K562 (cell line): ENCODE data around the gene ZFP36. TPM values are rescaled to one million over a fixed set of nuclear protein-coding genes. Genes with fewer than 3 reads are reported as not detected.

Experiments used
- ASH1L ChIP-seq: fragments of 450-650 bp; IDR thresholded peaks from 2 replicates; pipeline ENCODE4 v1.6.1; 2018; ENCODE audit warnings: borderline replicate concordance, mild to moderate bottlenecking, low read depth; ENCODE audit not compliant: partially characterized antibody
- CBFB ChIP-seq: sonication (generic); formaldehyde crosslinking; IDR thresholded peaks from 2 replicates; pipeline ENCODE4 v1.4.0; 2020; ENCODE audit warnings: mild to moderate bottlenecking, missing genetic modification reagents
- ELF4 ChIP-seq: fragments of 450-650 bp; formaldehyde crosslinking; IDR thresholded peaks from 2 replicates; pipeline ENCODE4 v1.4.0; 2022; ENCODE audit warnings: missing genetic modification characterization
- GTF2B ChIP-seq: IDR thresholded peaks from 2 replicates; pipeline ENCODE4 v1.6.1; 2011; ENCODE audit not compliant: insufficient read length; ENCODE audit errors: extremely low read depth
- HMG20B ChIP-seq: fragments of 250-450 bp; sonication (Bioruptor Pico); IDR thresholded peaks from 2 replicates; pipeline ENCODE4 v1.5.0; 2021; ENCODE audit warnings: mild to moderate bottlenecking
- HNRNPH1 ChIP-seq: fragments of 200-400 bp; formaldehyde crosslinking; optimal IDR thresholded peaks from 2 replicates; pipeline ENCODE3; 2017; ENCODE audit warnings: low read depth, mild to moderate bottlenecking, low read length, moderate library complexity
- JUN ChIP-seq, 2 experiments: sonication (generic) in 1 of 2; formaldehyde crosslinking in 1 of 2; IDR thresholded peaks; 2 replicates each; pipeline versions ENCODE4 v1.6.1 to v1.8.0; 2012 to 2022; ENCODE audit warnings: borderline replicate concordance in 2 of 2, mild to moderate bottlenecking in 2 of 2, improper control_type of control experiment in 1 of 2, low read depth in 1 of 2, low read length in 1 of 2, missing genetic modification reagents in 1 of 2
- L3MBTL2 ChIP-seq: fragments of 450-650 bp; IDR thresholded peaks from 2 replicates; pipeline ENCODE4 v1.6.1; 2016; ENCODE audit warnings: mild to moderate bottlenecking, moderate library complexity
- PRMT5 ChIP-seq: sonication (generic); formaldehyde crosslinking; IDR thresholded peaks from 2 replicates; pipeline ENCODE4 v1.5.0; 2020; ENCODE audit warnings: missing genetic modification reagents
- RBM25 ChIP-seq: fragments of 200-400 bp; formaldehyde crosslinking; IDR thresholded peaks from 2 replicates; pipeline ENCODE4 v1.6.1; 2018; ENCODE audit warnings: low read length, low read depth, moderate library complexity; ENCODE audit not compliant: severe bottlenecking
- RUNX1 ChIP-seq: sonication (generic); IDR thresholded peaks from 2 replicates; pipeline ENCODE4 v1.6.1; 2016; ENCODE audit warnings: antibody characterized with exemption, low read depth
- SIN3A ChIP-seq, 2 experiments: fragments of 150-350 bp in 1 of 2; IDR thresholded peaks; 2 replicates each; pipeline ENCODE4 v1.6.1; 2011 to 2016; ENCODE audit warnings: borderline replicate concordance in 2 of 2, low read depth in 2 of 2, low read length in 2 of 2, mild to moderate bottlenecking in 2 of 2, moderate library complexity in 2 of 2; ENCODE audit not compliant: control insufficient read depth in 1 of 2
- TCFL5 ChIP-seq: fragments of 250-450 bp; sonication (Bioruptor Pico); conservative IDR thresholded peaks from 2 replicates; pipeline ENCODE4 v1.6.1; 2021; ENCODE audit warnings: mild to moderate bottlenecking, moderate library complexity, matching md5 sums
- VEZF1 ChIP-seq: fragments of 200-800 bp; sonication (Bioruptor generic); IDR thresholded peaks from 2 replicates; pipeline ENCODE4 v1.6.1; 2017; ENCODE audit warnings: missing genetic modification characterization, missing compliant biosample characterization
- ZFP36 ChIP-seq: fragments of 150-350 bp; IDR thresholded peaks from 2 replicates; pipeline ENCODE4 v1.6.1; 2018; ENCODE audit warnings: low read length, low read depth; ENCODE audit not compliant: partially characterized antibody
- ZNF232 ChIP-seq: sonication (generic); formaldehyde crosslinking; IDR thresholded peaks from 2 replicates; pipeline ENCODE4 v1.8.0; 2022; ENCODE audit warnings: mild to moderate bottlenecking, missing genetic modification reagents
- ZNF41 ChIP-seq: fragments of 250-450 bp; sonication (Bioruptor Pico); conservative IDR thresholded peaks from 2 replicates; pipeline ENCODE4 v1.4.0; 2020; ENCODE audit warnings: mild to moderate bottlenecking
- ZNF778 ChIP-seq: fragments of 450-650 bp; formaldehyde crosslinking; IDR thresholded peaks from 2 replicates; pipeline ENCODE4 v1.4.0; 2020; ENCODE audit warnings: mild to moderate bottlenecking, moderate library complexity
- polyA plus RNA-seq, 8 experiments: library from polyadenylated mRNA; depleted of rRNA in 4 of 8; stranded (reverse) in 5 of 8; unstranded in 3 of 8; fragments of >200 nt; fragmentation: Nextera tagmentation in 2 of 8; fragmentation: Illumina TruSeq in 1 of 8; extraction: Ambion mirVana in 2 of 8; extraction: Trizol in 1 of 8; gene quantifications; 2 replicates each; pipeline versions ENCODE4 v1.2.1 to v1.2.3, GENCODE V29; 2011 to 2014; ENCODE audit warnings: inconsistent platforms in 1 of 8, missing spikeins in 1 of 8
- total RNA-seq, 7 experiments: library from RNA; depleted of rRNA in 6 of 7; stranded (reverse); fragments of >200 nt in 6 of 7; fragmentation: Illumina TruSeq in 2 of 7; extraction: Trizol in 2 of 7; gene quantifications; 2 replicates each; pipeline versions ENCODE4 v1.2.1 to v1.2.3, GENCODE V29; 2011 to 2021; ENCODE audit warnings: low replicate concordance in 1 of 7
- TF ChIP-seq, protein P1 (sequence below): sonication (generic); formaldehyde crosslinking; IDR thresholded peaks from 2 replicates; pipeline ENCODE4 v1.8.1; 2023; ENCODE audit warnings: missing genetic modification reagents, mild to moderate bottlenecking, borderline replicate concordance

ZFP36 gene
- total and polyA plus RNA-seq, 9 of the 15 experiments (the other 6 are each of a cell fraction or from before 2014, with no cell fraction given), result 1.0 to 20.1 (median 3.5) TPM

GRCh38 chr19:39409208-39410016, 2.8 kb downstream of the ZFP36 start (continued):
- TF ChIP-seq JUN (IDR thresholded peaks at IDR 0.05; ENCODE audit: borderline replicate concordance, low read depth, low read length) (peak; percentile 74), JUN (CRISPR knock-in tag; IDR thresholded peaks at IDR 0.05; ENCODE audit: borderline replicate concordance) (no peak), ELF4 (CRISPR knock-in tag) (no peak), ZNF778 (CRISPR knock-in tag) (no peak), ZFP36 (no peak), GTF2B (no peak), RBM25 (no peak), HMG20B (CRISPR knock-in tag) (no peak), HNRNPH1 (no peak), RUNX1 (no peak), SIN3A (IDR thresholded peaks at IDR 0.05; ENCODE audit: borderline replicate concordance in 2 of 2, control insufficient read depth in 1 of 2, low read depth in 2 of 2, low read length in 2 of 2) (peak in 1 of 2 experiments; percentile 88; a peak in 2 of 4 replicates), VEZF1 (peak; percentile 96), ASH1L (no peak), TCFL5 (CRISPR knock-in tag) (no peak), CBFB (CRISPR knock-in tag) (no peak), PRMT5 (CRISPR knock-in tag) (no peak), L3MBTL2 (no peak), ZNF232 (CRISPR knock-in tag) (no peak), ZNF41 (CRISPR knock-in tag) (no peak)
- TF ChIP-seq, protein P1, sequence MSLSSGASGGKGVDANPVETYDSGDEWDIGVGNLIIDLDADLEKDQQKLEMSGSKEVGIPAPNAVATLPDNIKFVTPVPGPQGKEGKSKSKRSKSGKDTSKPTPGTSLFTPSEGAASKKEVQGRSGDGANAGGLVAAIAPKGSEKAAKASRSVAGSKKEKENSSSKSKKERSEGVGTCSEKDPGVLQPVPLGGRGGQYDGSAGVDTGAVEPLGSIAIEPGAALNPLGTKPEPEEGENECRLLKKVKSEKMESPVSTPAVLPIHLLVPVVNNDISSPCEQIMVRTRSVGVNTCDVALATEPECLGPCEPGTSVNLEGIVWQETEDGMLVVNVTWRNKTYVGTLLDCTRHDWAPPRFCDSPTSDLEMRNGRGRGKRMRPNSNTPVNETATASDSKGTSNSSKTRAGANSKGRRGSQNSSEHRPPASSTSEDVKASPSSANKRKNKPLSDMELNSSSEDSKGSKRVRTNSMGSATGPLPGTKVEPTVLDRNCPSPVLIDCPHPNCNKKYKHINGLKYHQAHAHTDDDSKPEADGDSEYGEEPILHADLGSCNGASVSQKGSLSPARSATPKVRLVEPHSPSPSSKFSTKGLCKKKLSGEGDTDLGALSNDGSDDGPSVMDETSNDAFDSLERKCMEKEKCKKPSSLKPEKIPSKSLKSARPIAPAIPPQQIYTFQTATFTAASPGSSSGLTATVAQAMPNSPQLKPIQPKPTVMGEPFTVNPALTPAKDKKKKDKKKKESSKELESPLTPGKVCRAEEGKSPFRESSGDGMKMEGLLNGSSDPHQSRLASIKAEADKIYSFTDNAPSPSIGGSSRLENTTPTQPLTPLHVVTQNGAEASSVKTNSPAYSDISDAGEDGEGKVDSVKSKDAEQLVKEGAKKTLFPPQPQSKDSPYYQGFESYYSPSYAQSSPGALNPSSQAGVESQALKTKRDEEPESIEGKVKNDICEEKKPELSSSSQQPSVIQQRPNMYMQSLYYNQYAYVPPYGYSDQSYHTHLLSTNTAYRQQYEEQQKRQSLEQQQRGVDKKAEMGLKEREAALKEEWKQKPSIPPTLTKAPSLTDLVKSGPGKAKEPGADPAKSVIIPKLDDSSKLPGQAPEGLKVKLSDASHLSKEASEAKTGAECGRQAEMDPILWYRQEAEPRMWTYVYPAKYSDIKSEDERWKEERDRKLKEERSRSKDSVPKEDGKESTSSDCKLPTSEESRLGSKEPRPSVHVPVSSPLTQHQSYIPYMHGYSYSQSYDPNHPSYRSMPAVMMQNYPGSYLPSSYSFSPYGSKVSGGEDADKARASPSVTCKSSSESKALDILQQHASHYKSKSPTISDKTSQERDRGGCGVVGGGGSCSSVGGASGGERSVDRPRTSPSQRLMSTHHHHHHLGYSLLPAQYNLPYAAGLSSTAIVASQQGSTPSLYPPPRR (CRISPR knock-in tag), result no peak
